CD4-positive, alpha-beta T cell treated with Interferon alpha-2 for 1 hour (primary cell): ENCODE measurements around the gene UTS2R.
"Not testable (repeated sequence)": the region's sequence is repeated elsewhere in the genome, so short reads cannot be mapped to it uniquely, and the experiment has no call there.

Experiments
- DNase-seq, 2 donors: peaks; one replicate each; pipeline ENCODE4 v3.0.0-alpha.2; 2020 to 2022

UTS2R gene

DNA sequence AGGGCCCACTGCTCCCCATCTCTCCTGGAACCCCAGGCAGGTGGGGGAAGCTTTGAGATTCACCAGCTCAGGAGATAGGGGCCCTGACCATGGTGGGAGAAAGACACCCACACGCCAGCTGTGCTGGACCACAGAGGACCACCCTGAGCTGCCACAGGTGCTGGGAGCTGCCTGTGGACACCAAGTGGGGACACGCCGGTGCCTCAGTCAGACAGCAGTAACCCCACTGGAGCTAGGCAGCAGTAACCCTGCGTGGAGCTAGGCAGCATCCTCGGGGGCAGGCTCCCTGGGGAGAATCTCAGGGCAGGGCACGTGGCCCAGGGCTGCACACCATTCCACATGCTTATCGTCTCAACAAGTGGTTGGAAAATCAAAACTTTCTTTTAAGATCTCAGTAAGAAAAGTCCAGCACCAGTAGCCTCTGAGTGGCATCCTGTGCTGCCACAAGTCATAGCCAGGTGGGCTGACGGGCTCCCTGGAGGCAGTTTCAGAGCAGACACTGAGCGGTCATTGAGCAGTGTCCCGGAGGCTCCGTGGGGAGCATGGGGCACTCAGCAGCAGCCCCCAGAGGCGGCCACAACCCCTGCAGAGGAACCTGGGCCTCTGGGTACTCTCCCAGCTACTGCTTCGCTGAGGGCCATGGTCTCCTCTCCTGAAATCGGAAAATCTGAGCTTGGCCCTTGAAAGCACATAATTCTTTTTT, 38.6 kb downstream of the UTS2R start:
- no peak for DNase-seq

DNA sequence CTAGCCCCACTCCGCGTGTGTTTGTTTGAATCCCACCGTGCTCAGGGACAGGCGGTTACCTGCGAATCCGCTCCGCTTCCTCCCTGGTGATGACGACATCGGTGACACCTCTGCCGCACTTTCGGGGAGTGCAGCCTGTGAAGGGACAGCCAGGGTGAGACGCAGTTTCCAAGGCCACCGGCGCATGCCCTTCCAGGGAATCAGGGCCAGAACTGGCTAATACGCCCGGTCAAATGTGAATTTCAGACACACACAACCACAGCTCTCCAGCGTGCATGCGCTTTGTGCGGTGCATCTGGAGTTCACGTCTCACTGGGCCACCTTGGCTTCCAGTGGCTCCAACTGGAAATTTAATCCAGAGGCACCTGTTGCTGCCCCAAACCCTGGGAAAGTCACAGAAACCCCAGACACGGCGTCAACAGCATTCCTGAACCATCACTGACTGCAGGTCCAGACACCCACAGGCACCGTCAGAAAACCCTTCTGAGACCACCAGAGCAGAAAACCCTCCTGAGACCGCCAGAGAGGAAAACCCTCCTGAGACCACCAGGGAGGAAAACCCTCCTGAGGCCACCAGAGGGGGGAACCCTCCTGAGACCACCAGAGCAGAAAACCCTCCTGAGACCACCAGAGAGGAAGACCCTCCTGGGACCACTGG, 40.0 kb downstream of the UTS2R start:
- DNase-seq, result no peak

GRCh38 chr17:82412081-82412480, 40.5 kb downstream of the UTS2R start:
- DNase-seq, result not testable (repeated sequence)

GRCh38 chr17:82412535-82413520, 41.3 kb downstream of the UTS2R start:
- no peak for DNase-seq

- DNase-seq, result peak; percentile 66 to 79
Measured at GRCh38 chr17:82414548-82415281, 43.1 kb downstream of the UTS2R start.

- DNase-seq, result no peak
Measured at GRCh38 chr17:82415336-82415735, 43.8 kb downstream of the UTS2R start.

GRCh38 chr17:82415786-82416185, 44.2 kb downstream of the UTS2R start:
- DNase-seq, result no peak

DNA sequence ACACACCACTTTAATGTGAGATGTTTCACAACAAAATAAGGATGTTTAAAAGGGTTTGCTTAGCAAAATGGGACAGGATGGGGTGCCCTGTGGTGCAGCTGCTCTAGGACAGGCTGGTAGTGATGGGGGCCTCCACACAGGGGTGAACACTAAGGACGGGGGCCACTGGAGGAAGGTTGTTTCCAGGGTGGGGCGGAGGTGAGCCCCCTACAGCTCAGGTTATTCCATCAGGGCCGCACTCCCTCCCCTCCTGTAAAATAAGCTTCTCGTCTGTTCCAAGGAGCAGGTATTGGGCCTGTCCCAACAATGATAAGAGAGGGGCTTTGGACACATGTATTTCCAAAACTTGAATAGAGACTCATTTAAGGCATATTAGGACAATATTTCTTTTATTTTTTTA, 44.7 kb downstream of the UTS2R start:
- DNase-seq, result no peak

- DNase-seq, result peak in 1 of 2 donors; percentile 23
Measured at GRCh38 chr17:82416771-82417170, 45.2 kb downstream of the UTS2R start.

GRCh38 chr17:82418001-82418986, 46.7 kb downstream of the UTS2R start, which contains the start of the genes HEXD and OGFOD3:
Gene HEXD (plus strand): TSS chr17:82418347. CDS start chr17:82419800, 1,453 bp downstream.
Gene OGFOD3 (minus strand): TSS chr17:82418586. CDS start chr17:82418485, 101 bp downstream.
- DNase-seq, result peak; percentile 84 to 90

GRCh38 chr17:82419540-82419939, 48.0 kb downstream of the UTS2R start:
- DNase-seq, result peak in 1 of 2 donors; percentile 53

DNA sequence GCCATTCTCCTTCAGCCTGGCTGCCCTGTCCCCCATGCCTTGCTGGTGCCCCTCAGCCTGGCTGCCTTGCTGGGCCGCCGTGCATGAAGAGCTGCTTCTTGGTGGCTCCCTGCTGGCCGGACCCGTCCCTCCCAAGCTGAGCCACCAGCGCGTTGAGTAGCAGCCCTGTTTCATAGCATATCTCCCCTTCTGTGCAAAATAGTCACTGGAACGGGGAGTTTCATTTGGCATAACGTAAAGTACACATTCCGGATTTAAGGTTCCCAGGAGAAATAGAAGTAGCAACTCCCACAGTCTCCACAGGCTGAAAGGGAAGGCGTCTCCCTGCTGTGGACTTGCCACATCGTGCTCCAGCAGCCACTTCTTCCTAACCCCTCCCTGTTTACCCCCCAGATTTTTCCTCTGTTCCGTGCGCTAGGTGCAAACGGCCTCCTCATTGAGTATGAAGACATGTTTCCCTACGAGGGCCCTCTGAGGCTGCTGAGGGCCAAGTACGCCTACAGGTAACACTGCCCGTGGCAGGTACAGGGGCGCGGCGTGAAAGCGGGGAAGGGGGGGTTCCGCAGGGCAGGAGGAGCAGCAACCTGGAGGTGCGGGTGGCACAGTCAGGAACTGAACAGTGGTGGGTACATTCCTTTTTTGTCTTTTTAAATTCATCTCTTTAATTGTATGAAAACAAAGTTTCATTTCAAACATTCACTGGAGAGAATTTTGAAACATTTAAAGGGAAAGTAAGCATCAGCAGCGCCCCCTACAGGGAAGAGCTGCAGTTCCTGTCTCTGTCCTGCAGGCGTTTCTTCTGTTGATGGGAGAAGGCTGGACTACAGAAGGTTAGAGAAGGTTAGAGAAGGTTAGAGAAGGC, 52.7 kb downstream of the UTS2R start:
- DNase-seq, result peak; percentile 50 to 68

DNA sequence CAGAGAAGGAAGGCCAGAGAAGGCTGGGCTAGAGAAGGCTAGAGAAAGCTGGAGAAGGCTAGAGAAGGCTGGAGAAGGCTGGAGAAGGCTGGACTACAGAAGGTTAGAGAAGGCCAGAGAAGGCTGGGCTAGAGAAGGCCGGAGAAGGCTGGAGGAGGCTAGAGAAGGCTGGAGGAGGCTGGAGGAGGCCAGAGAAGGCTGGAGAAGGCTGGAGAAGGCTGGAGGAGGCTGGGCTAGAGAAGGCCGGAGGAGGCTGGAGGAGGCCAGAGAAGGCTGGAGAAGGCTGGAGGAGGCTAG, 53.2 kb downstream of the UTS2R start:
- DNase-seq, result no peak
